ENCODE results near the gene KCNJ1. TPM values are rescaled to one million over a fixed set of nuclear protein-coding genes. Genes with fewer than 3 reads are reported as not detected.

The KCNJ1 gene
- total and polyA plus RNA-seq, 9 of the 15 experiments (the other 6 are each of a cell fraction or from before 2014, with no cell fraction given): not detected

DNA sequence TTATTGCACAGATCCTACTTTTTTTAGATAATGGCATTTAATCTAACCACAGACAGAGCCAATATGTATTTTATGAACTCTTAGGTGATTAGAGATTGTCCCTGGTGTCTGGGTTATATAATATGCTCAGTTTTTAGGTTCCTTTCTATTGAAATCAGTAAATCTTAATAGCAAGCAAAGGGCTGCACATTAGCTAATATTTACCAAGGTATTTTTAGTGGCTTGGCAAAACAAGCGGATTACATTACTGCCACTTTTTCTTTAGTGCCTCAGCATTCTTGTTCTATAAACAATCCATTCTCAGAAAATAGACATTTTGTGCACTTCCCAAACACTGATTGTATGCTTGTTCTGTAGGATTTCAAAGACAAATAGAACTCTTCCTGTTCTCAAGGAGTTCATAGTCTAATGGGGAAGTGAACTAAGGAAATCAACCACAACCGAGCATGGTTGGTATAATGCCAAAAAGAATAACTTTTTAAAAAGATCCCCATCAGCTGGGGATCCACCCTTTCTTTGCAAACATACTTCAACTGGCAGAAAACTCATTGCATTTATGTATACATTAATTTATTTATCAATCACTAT lies 23.8 kb downstream of the KCNJ1 start:
- POLR2A ChIA-PET: no interaction called here
- FAIRE-seq: no peak
- H3K4me3 ChIP-seq: no peak overlapping the region
- H3K9ac ChIP-seq (ENCODE audit: insufficient read depth in 1 of 2, low read depth in 2 of 2, low read length in 2 of 2): no peak overlapping the region
- ATAC-seq: no peak
- in situ Hi-C loops (cut with MboI) (loop anchor here (25.0 kb wide), 1 partner anchor 806 kb away; no protein-coding TSS in a partner anchor), intact Hi-C loops (cut with micrococcal nuclease) (no loop called here)
- no peaks in the 10 kb centered on the region for H4K20me1 ChIP-seq (replicated peaks; ENCODE audit: control insufficient read depth, insufficient read depth, low read length)
- CTCF ChIA-PET (ENCODE audit: low intra/inter-chr PET ratio): no interaction called here
- no TSS peak for BruUV-seq (replicated peaks)
- WGBS (ENCODE audit: insufficient coverage, low coverage, missing lambda C conversion rate): 0% methylated on average over 2 of the region's 2 CpGs
- no peak for DNase-seq (ENCODE audit: extremely low read depth in 1 of 4, low spot score in 3 of 4)
- no peaks in the 10 kb centered on the region for H3K4me1 ChIP-seq (replicated peaks in 1 of 2; ENCODE audit: control insufficient read depth in 2 of 2, insufficient read depth in 2 of 2, low read length in 2 of 2)
- H3K36me3 ChIP-seq (ENCODE audit: control insufficient read depth, insufficient read depth, low read length): no peaks in the 10 kb centered on the region
- H3K27me3 ChIP-seq (ENCODE audit: control insufficient read depth in 2 of 2, insufficient read depth in 2 of 2, low read length in 2 of 2): no peaks in the 10 kb centered on the region
- H3K27ac ChIP-seq (ENCODE audit: extremely low read depth, low read depth, low read length): no peak overlapping the region
- H3K79me2 ChIP-seq (ENCODE audit: control insufficient read depth, insufficient read depth, low read length): no peaks in the 10 kb centered on the region
- H3K4me2 ChIP-seq (ENCODE audit: insufficient read depth, low read length): no peak overlapping the region
- no peaks in the 10 kb centered on the region for H3K9me1 ChIP-seq (ENCODE audit: control insufficient read depth, insufficient read depth, low read length)
- H3K9me3 ChIP-seq (replicated peaks; ENCODE audit: control insufficient read depth, insufficient read depth, low read depth, low read length): no peaks in the 10 kb centered on the region
- no peak overlapping the region for H2AFZ ChIP-seq (ENCODE audit: low read depth, low read length)
- no peak for TF ChIP-seq HOXB6 (CRISPR knock-in tag; IDR thresholded peaks at IDR 0.05; ENCODE audit: borderline replicate concordance)
- TF ChIP-seq, protein P1, sequence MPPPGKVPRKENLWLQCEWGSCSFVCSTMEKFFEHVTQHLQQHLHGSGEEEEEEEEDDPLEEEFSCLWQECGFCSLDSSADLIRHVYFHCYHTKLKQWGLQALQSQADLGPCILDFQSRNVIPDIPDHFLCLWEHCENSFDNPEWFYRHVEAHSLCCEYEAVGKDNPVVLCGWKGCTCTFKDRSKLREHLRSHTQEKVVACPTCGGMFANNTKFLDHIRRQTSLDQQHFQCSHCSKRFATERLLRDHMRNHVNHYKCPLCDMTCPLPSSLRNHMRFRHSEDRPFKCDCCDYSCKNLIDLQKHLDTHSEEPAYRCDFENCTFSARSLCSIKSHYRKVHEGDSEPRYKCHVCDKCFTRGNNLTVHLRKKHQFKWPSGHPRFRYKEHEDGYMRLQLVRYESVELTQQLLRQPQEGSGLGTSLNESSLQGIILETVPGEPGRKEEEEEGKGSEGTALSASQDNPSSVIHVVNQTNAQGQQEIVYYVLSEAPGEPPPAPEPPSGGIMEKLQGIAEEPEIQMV (tag; conservative IDR thresholded peaks at IDR 0.05; ENCODE audit: low read depth): no peak
- TF ChIP-seq ZFP1 (CRISPR knock-in tag; IDR thresholded peaks at IDR 0.05): no peak
- TF ChIP-seq ZNF77 (CRISPR knock-in tag; IDR thresholded peaks at IDR 0.05): no peak
- no peak for TF ChIP-seq DDX20 (tag; IDR thresholded peaks at IDR 0.05; ENCODE audit: low read depth)
- TF ChIP-seq SUPT5H (IDR thresholded peaks at IDR 0.05): no peak
